Fibroblast of gingiva (primary cell): ENCODE results near the gene ZNF354B.

Experiments
- DNase-seq: peaks from one replicate; pipeline ENCODE4 v3.0.0-alpha.2; 2011; ENCODE audit warnings: low read depth

Gene ZNF354B

GRCh38 chr5:178883815-178884430 is 24.2 kb downstream of the ZNF354B start:
- DNase-seq, result no peak

- DNase-seq, result peak; percentile 56
Observed at GRCh38 chr5:178895615-178896571, 36.1 kb downstream of the ZNF354B start, which contains the start of gene ZFP2. TSS of gene ZFP2 (plus strand) at chr5:178895913. CDS start at chr5:178931314, 35,401 bp downstream.

DNA sequence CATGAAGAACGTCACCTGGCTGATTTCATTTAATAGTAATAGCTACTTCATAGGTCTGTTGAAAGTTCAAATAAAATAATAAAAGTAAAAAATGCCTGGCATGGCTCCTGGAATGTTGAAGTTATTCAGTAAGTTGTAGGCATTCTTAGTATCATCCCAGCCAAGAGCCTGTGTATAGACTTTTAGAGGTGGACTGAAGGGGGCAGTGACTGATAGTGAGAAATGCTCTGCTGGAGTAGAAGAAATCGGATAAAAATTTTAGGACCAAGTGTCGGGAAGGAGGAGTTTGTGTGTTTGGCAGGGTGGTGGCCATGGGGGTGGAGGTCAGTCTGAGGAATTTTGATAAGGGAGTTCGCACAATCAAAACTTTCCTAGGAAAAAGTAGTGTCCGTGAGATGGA is 39.5 kb downstream of the ZNF354B start:
- no peak for DNase-seq

- no peak for DNase-seq
Observed at GRCh38 chr5:178902849-178903248, 43.1 kb downstream of the ZNF354B start.

GRCh38 chr5:178931846-178932760 is 72.3 kb downstream of the ZNF354B start:
- no peak for DNase-seq
